HCT116 (cell line): ENCODE measurements around the gene ADGRG6. TPM values are rescaled to one million over a fixed set of nuclear protein-coding genes. Genes with fewer than 3 reads are reported as not detected.

ENCODE experiments used
- ATAC-seq: fragments of 200-7000 bp; cut with Tn5 transposase; 2 replicates; pipeline ENCODE4 v1.9.1; 2020; ENCODE audit warnings: mild to moderate bottlenecking, moderate library complexity
- BruUV-seq: library from RNA; stranded (reverse); fragments of 400-500 nt; replicated peaks from 2 replicates; lab custom pipeline; 2021; lab: Mats Ljungman, UMichigan
- CTCF ChIA-PET: fragments of 300-600 bp; sonication (Branson Sonifier 250); formaldehyde crosslinking; loops from one replicate; lab custom pipeline; 2021; ENCODE audit warnings: antibody characterized with exemption; lab: Charles Lee
- POLR2A ChIA-PET: fragments of 300-600, 350-600 bp; sonication (Branson Sonifier 250); formaldehyde crosslinking; loops from one replicate; lab custom pipeline; 2021; ENCODE audit warnings: antibody characterized with exemption; lab: Charles Lee
- RAD21 ChIA-PET, 2 experiments: fragments of 300-600 bp; sonication (Branson Sonifier 250); formaldehyde crosslinking; loops; one replicate each; lab custom pipeline; 2023; ENCODE audit warnings: low total read pairs in 2 of 2; ENCODE audit not compliant: uncharacterized antibody in 2 of 2, unreplicated experiment in 2 of 2, low non-redundant PET in 1 of 2; lab: Charles Lee
- DNase-seq: peaks from one replicate; pipeline ENCODE4 v3.0.0-alpha.2; 2010; ENCODE audit warnings: low read depth, low spot score
- H2AFZ ChIP-seq: fragments of 200-600 bp; shearing (Covaris generic), sonication (generic); 2 replicates; pipeline ENCODE4 v1.6.1; 2017; ENCODE audit warnings: low read depth, mixed run types, mixed read lengths, antibody characterized with exemption, low read length; ENCODE audit not compliant: poor library complexity, severe bottlenecking
- H3K27ac ChIP-seq: 2 replicates; pipeline ENCODE4 v1.5.1; 2012; ENCODE audit warnings: low read depth, low read length
- H3K27me3 ChIP-seq: fragments of 200-600 bp; sonication (generic); 2 replicates; pipeline ENCODE4 v1.6.1; 2016; ENCODE audit warnings: mixed run types, low read length, mixed read lengths; ENCODE audit not compliant: insufficient read depth
- H3K36me3 ChIP-seq, 2 experiments: fragments of 200-500 bp in 1 of 2; fragments of 200-600 bp in 1 of 2; sonication (Bioruptor generic) in 1 of 2; sonication (generic) in 1 of 2; 2 replicates each; pipeline versions ENCODE4 v1.5.1 to v1.6.1; 2014 to 2016; ENCODE audit warnings: low read length in 2 of 2, inconsistent platforms in 1 of 2, mixed read lengths in 1 of 2, mixed run types in 1 of 2; ENCODE audit not compliant: insufficient read depth in 2 of 2, control insufficient read depth in 1 of 2
- H3K4me1 ChIP-seq, 2 experiments: fragments of 200-600 bp in 1 of 2; sonication (generic) in 1 of 2; 2 replicates each; pipeline versions ENCODE4 v1.5.1 to v1.6.1; 2012 to 2017; ENCODE audit warnings: low read length in 2 of 2, inconsistent platforms in 1 of 2, mild to moderate bottlenecking in 1 of 2, mixed read lengths in 1 of 2, mixed run types in 1 of 2, moderate library complexity in 1 of 2; ENCODE audit not compliant: insufficient read depth in 2 of 2, control insufficient read depth in 1 of 2
- H3K4me2 ChIP-seq: fragments of 200-600 bp; sonication (generic); 2 replicates; pipeline ENCODE4 v1.6.1; 2017; ENCODE audit warnings: mixed run types, low read length, mixed read lengths
- H3K4me3 ChIP-seq, 2 experiments: fragments of 200-600 bp in 1 of 2; sonication (generic) in 1 of 2; replicated peaks in 1 of 2; 2 replicates each; pipeline ENCODE4 v1.5.1; 2011 to 2016; ENCODE audit warnings: low read length in 2 of 2, control low read depth in 1 of 2, low read depth in 1 of 2, mild to moderate bottlenecking in 1 of 2, mixed read lengths in 1 of 2, mixed run types in 1 of 2
- H3K79me2 ChIP-seq: fragments of 200-600 bp; sonication (generic); 2 replicates; pipeline ENCODE4 v1.6.1; 2017; ENCODE audit warnings: mild to moderate bottlenecking, mixed run types, low read length, moderate library complexity, mixed read lengths; ENCODE audit not compliant: insufficient read depth
- H3K9ac ChIP-seq: fragments of 200-600 bp; sonication (generic); 2 replicates; pipeline ENCODE4 v1.6.1; 2016; ENCODE audit warnings: low read length, mixed read lengths
- H3K9me2 ChIP-seq: fragments of 200-600 bp; sonication (generic), shearing (Covaris generic); 2 replicates; pipeline ENCODE4 v1.6.1; 2017; ENCODE audit warnings: mixed run types, mild to moderate bottlenecking, moderate library complexity; ENCODE audit not compliant: insufficient read depth
- H3K9me3 ChIP-seq, 2 experiments: fragments of 200-500 bp in 1 of 2; fragments of 200-600 bp in 1 of 2; sonication (Bioruptor generic) in 1 of 2; sonication (generic) in 1 of 2; 2 replicates each; pipeline ENCODE4 v1.6.1; 2014 to 2017; ENCODE audit warnings: low read length in 2 of 2, mixed read lengths in 2 of 2, inconsistent platforms in 1 of 2, low read depth in 1 of 2, mild to moderate bottlenecking in 1 of 2, mixed run types in 1 of 2, moderate library complexity in 1 of 2; ENCODE audit not compliant: control insufficient read depth in 1 of 2, insufficient read depth in 1 of 2
- H4K20me1 ChIP-seq: fragments of 200-600 bp; sonication (generic), shearing (Covaris generic); 2 replicates; pipeline ENCODE4 v1.6.1; 2017; ENCODE audit warnings: mixed run types, mild to moderate bottlenecking, moderate library complexity; ENCODE audit not compliant: insufficient read depth
- ATF3 ChIP-seq: IDR thresholded peaks from 2 replicates; pipeline ENCODE4 v1.6.1; 2012
- CBX3 ChIP-seq: IDR thresholded peaks from 2 replicates; pipeline ENCODE4 v1.6.1; 2012; ENCODE audit warnings: low read depth
- EZH2 ChIP-seq: fragments of 200-600 bp; sonication (generic); IDR thresholded peaks from 2 replicates; pipeline ENCODE4 v1.6.1; 2017; ENCODE audit warnings: antibody characterized with exemption, mixed run types
- EZH2phosphoT487 ChIP-seq: fragments of 200-600 bp; IDR thresholded peaks from 2 replicates; pipeline ENCODE4 v1.6.1; 2018; ENCODE audit warnings: antibody characterized with exemption, borderline replicate concordance
- JUND ChIP-seq: IDR thresholded peaks from 2 replicates; pipeline ENCODE4 v1.6.1; 2012
- MAX ChIP-seq: IDR thresholded peaks from 2 replicates; pipeline ENCODE4 v1.6.1; 2012
- RAD21 ChIP-seq: IDR thresholded peaks from 2 replicates; pipeline ENCODE4 v1.6.1; 2012; ENCODE audit warnings: low read depth, mild to moderate bottlenecking
- SP1 ChIP-seq: IDR thresholded peaks from 2 replicates; pipeline ENCODE4 v1.6.1; 2012; ENCODE audit warnings: low read depth
- TCF7L2 ChIP-seq: IDR thresholded peaks from 2 replicates; pipeline ENCODE4 v1.7.0; 2011; ENCODE audit warnings: borderline replicate concordance, inconsistent platforms; ENCODE audit not compliant: insufficient read depth, insufficient read length; ENCODE audit errors: extremely low read depth
- YY1 ChIP-seq: IDR thresholded peaks from 2 replicates; pipeline ENCODE4 v1.6.1; 2011; ENCODE audit warnings: low read length, low read depth, moderate library complexity, mild to moderate bottlenecking; ENCODE audit not compliant: insufficient replicate concordance; ENCODE audit errors: extremely low read depth
- intact Hi-C: fragments of 100-400 bp; cut with micrococcal nuclease; formaldehyde crosslinking; loops from 2 replicates; pipeline ENCODE4 v1.10.0; 2022
- total RNA-seq: library from RNA; stranded (reverse); gene quantifications from one replicate; pipeline ENCODE4 v1.2.1, GENCODE V29; 2021; ENCODE audit not compliant: unreplicated experiment

The ADGRG6 gene
- total RNA-seq, 1 experiment from 2014 or later, result 67.9 TPM

DNA sequence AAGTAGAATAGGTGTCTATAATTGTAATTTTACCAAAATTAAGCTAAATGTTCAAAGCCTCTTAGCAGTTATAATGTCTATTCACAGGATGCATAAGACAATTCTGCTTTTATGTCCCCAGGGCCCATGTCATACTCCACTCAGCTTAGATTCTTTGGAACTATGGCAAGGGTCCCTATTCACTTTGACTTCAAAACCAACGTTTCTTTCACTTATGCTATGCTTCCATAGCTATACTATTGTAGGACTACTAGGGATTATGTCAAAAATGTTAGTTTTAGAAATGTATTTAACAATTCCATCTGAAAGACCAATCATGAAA lies 15.8 kb upstream of the ADGRG6 start:
- ChIA-PET RAD21 (no interaction called here), POLR2A (no interaction called here), CTCF (no interaction called here)
- ATAC-seq (no peak), DNase-seq (no peak)
- Histone ChIP-seq H3K9ac (no peak overlapping the region), H3K9me2 (no peaks in the 10 kb centered on the region), H4K20me1 (no peaks in the 10 kb centered on the region), H3K27ac (no peak overlapping the region), H3K9me3 (no peaks in the 10 kb centered on the region), H3K4me2 (no peak overlapping the region), H3K27me3 (no peaks in the 10 kb centered on the region), H3K36me3 (no peaks in the 10 kb centered on the region), H3K4me3 (no peak overlapping the region), H3K79me2 (no peaks in the 10 kb centered on the region), H2AFZ (peak overlapping the region; percentile 57), H3K4me1 (no peaks in the 10 kb centered on the region)
- no TSS peak for BruUV-seq
- intact Hi-C loops, result no loop called here
- no peak for TF ChIP-seq SP1

DNA sequence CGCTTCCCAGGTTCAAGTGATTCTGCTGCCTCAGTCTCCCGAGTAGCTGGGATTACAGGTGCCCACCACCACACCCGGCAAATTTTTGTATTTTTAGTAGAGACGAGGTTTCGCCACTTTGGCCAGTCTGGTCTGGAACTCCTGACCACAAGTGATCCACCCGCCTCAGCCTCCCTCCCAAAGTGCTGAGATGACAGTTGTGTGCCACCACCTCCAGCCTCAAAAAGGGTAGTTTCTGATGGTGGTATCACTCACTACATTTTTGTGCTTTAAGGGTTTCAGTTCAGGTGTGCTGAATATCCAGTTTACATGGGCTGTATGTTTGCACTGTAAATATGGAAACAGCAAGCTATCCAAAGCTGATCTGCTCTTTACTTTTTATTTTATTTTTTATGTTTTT lies 12.1 kb upstream of the ADGRG6 start:
- DNase-seq, result no peak
- no peaks in the 10 kb centered on the region for H3K27me3 ChIP-seq
- no peak overlapping the region for H2AFZ ChIP-seq
- H3K9me3 ChIP-seq, result no peaks in the 10 kb centered on the region
- no peaks in the 10 kb centered on the region for H3K4me1 ChIP-seq
- no peaks in the 10 kb centered on the region for H3K79me2 ChIP-seq
- no TSS peak for BruUV-seq
- H3K9ac ChIP-seq, result no peak overlapping the region
- POLR2A ChIA-PET, result no interaction called here
- no peak overlapping the region for H3K4me2 ChIP-seq
- no peak overlapping the region for H3K27ac ChIP-seq
- no peak for ATAC-seq
- H3K4me3 ChIP-seq, result no peak overlapping the region
- H3K36me3 ChIP-seq, result no peaks in the 10 kb centered on the region
- RAD21 ChIA-PET, result no interaction called here
- no peak for TF ChIP-seq JUND
- TF ChIP-seq SP1, result no peak
- no peak for TF ChIP-seq CBX3
- TF ChIP-seq YY1, result no peak
- TF ChIP-seq EZH2, result no peak
- TF ChIP-seq MAX, result no peak
- TF ChIP-seq RAD21, result no peak
- no peak for TF ChIP-seq EZH2phosphoT487
- no peak for TF ChIP-seq ATF3
- no peak for TF ChIP-seq TCF7L2
- TF ChIP-seq, all 23 proteins: peak for 0
- CTCF ChIA-PET, result no interaction called here
- no peaks in the 10 kb centered on the region for H4K20me1 ChIP-seq
- no peaks in the 10 kb centered on the region for H3K9me2 ChIP-seq
- intact Hi-C loops, result no loop called here
